ENCODE measurements around the gene STX2.

- TF ChIP-seq CREB5 (CRISPR knock-in tag; IDR thresholded peaks at IDR 0.05; ENCODE audit: low read depth) (no peak), GLIS3 (CRISPR knock-in tag; IDR thresholded peaks at IDR 0.05) (no peak), ZFP3 (CRISPR knock-in tag; IDR thresholded peaks at IDR 0.05) (no peak), CSDC2 (CRISPR knock-in tag; IDR thresholded peaks at IDR 0.05) (no peak), OSR1 (CRISPR knock-in tag; IDR thresholded peaks at IDR 0.05) (no peak), SNAI2 (CRISPR knock-in tag; IDR thresholded peaks at IDR 0.05) (no peak), ARNTL (CRISPR knock-in tag; IDR thresholded peaks at IDR 0.05; ENCODE audit: borderline replicate concordance, low read depth) (no peak), PPARA (CRISPR knock-in tag; IDR thresholded peaks at IDR 0.05; ENCODE audit: borderline replicate concordance) (no peak), ZFP30 (CRISPR knock-in tag; IDR thresholded peaks at IDR 0.05) (no peak), RARB (CRISPR knock-in tag; IDR thresholded peaks at IDR 0.05) (no peak), ZNF565 (CRISPR knock-in tag; conservative IDR thresholded peaks at IDR 0.05; ENCODE audit: low read depth) (no peak), TCF4 (CRISPR knock-in tag; IDR thresholded peaks at IDR 0.05; ENCODE audit: borderline replicate concordance) (no peak), ZNF8 (CRISPR knock-in tag; IDR thresholded peaks at IDR 0.05) (no peak), CSRNP3 (CRISPR knock-in tag; IDR thresholded peaks at IDR 0.05) (no peak)
Observed at GRCh38 chr12:130826151-130826801, 12.8 kb downstream of the STX2 start.

All from SK-N-SH treated with all-trans-retinoic acid at 6 μM for 48 hours (cell line).